Spinal cord (tissue), 10 donors: ENCODE measurements around the gene TMEM40. TPM values are rescaled to one million over a fixed set of nuclear protein-coding genes. Genes with fewer than 3 reads are reported as not detected.

Experiments
- DNase-seq, 6 donors: peaks; one replicate each; pipeline versions ENCODE4 v3.0.0 to v3.0.0-alpha.2; 2013 to 2015; ENCODE audit warnings: low spot score in 6 of 6, low read depth in 4 of 6
- H3K27ac ChIP-seq: one replicate; pipeline ENCODE4 v1.5.1; 2013; ENCODE audit warnings: low read depth, low read length, control low read depth
- H3K27me3 ChIP-seq: one replicate; pipeline ENCODE4 v1.6.1; 2013; ENCODE audit warnings: low read length; ENCODE audit not compliant: control insufficient read depth, insufficient read depth
- H3K36me3 ChIP-seq: one replicate; pipeline ENCODE4 v1.6.1; 2013; ENCODE audit warnings: low read length; ENCODE audit not compliant: control insufficient read depth, insufficient read depth
- H3K4me1 ChIP-seq: one replicate; pipeline ENCODE4 v1.6.1; 2013; ENCODE audit warnings: low read length; ENCODE audit not compliant: control insufficient read depth, insufficient read depth
- H3K4me3 ChIP-seq: one replicate; pipeline ENCODE4 v1.5.1; 2013; ENCODE audit warnings: low read depth, low read length, control low read depth
- H3K9me3 ChIP-seq: one replicate; pipeline ENCODE4 v1.6.1; 2013; ENCODE audit warnings: low read length; ENCODE audit not compliant: control insufficient read depth, insufficient read depth
- WGBS: methylation state at CpG from one replicate; pipeline ENCODE4 v1.1.5; 2013; ENCODE audit warnings: missing lambda C conversion rate; ENCODE audit not compliant: insufficient coverage; 5-methylcytosine and 5-hydroxymethylcytosine counted together
- long read RNA-seq, 4 donors: transcript quantifications; one replicate each; lab custom pipeline, GENCODE V29; 2026
- polyA plus RNA-seq, 2 donors: library from polyadenylated mRNA; unstranded; fragments of 120-200 nt; gene quantifications; one replicate each; pipeline ENCODE4 v1.2.1, GENCODE V29; 2013; ENCODE audit not compliant: insufficient read length in 2 of 2
- total RNA-seq, 2 donors: library from RNA; depleted of rRNA in 1 of 2; stranded (reverse); fragments of 120-200 nt in 1 of 2; fragments of >200 nt in 1 of 2; gene quantifications; one replicate each; pipeline versions ENCODE4 v1.2.3 to v1.2.4, GENCODE V29; 2013 to 2014
- donor health status: healthy.

The TMEM40 gene, protein sequence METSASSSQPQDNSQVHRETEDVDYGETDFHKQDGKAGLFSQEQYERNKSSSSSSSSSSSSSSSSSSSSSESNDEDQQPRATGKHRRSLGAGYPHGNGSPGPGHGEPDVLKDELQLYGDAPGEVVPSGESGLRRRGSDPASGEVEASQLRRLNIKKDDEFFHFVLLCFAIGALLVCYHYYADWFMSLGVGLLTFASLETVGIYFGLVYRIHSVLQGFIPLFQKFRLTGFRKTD
- under 1 TPM; 0.20 to 0.50 TPM for total RNA-seq
- under 1 TPM in 1 of 2 donors, not detected in 1; 0.44 TPM for polyA plus RNA-seq
- long read RNA-seq, donor 1, result 0 reads
- long read RNA-seq, donor 2, result 0 reads
- long read RNA-seq, donor 3, result 0 reads
- long read RNA-seq, donor 4, partial matches to known transcripts, result 0 of 1 reads
- long read RNA-seq, donor 4, other reads (novel, unspliced or antisense), result 0 of 1 reads

DNA sequence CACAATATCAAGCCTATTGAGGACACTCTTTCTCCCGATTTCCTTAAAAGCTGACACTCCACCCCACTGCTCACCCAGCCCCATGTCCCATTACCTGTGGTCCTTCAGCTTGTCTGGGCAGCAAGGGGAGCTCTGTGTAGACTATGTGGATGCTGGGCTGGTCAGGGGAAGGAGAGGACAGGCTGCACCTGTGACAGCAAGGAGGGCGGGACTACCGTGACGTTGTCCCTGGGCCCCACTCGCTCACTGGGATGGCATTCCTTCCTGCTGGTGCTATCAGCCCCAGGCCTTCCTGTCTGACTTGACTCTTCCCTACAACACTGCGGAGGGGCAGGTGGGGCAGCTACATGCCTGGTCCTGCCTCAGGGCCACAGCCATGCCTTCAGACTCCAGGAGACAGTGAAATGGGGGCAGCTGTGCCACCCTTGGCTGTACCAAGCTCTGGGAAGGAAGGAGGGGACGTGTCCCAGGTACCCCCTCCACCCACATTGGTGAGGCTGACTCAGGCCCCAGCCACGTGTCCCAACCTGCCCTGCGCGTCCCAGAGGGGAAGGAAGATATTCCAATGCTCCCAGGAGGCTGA is at the start of gene TMEM40:
Gene TMEM40 (minus strand): TSS at position 163 of the 583 bp plus-strand sequence. CDS start 9,427 bp downstream, outside the sequence.
- 83% methylated on average over 8 of the region's 10 CpGs for whole genome bisulfite sequencing
- no peak for DNase-seq
- peak within 1 kb of the TSS; percentile 58 for H3K27ac ChIP-seq

DNA sequence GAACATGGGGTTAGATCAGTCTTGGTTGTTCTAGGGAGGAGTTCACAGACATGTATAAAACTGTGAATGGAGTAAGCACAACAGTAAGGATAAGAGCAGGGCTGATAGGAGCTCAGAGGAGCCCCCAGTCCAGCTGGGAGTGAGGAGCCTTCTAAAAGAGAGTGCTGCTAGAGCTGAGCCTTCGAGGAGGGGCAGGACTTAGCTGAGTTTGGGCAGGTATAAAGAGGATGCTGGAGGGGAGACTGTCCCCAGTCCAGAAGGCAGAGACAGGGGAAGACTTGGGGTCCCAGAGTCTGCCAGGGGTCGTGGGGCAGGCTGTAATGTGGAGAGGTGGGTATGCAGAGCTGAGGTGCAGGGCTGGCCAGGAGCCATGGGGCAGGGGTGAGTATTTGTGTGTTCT is 49.5 kb upstream of the TMEM40 start:
- no peaks in the 10 kb centered on the region for H3K27me3 ChIP-seq
- peaks cover 49% of the 10 kb centered on the region for H3K36me3 ChIP-seq
- no peak overlapping the region for H3K4me3 ChIP-seq
- DNase-seq, result no peak
- peaks cover 16% of the 10 kb centered on the region for H3K4me1 ChIP-seq
- no peaks in the 10 kb centered on the region for H3K9me3 ChIP-seq
- WGBS, result 77% methylated on average over 2 of the region's 2 CpGs
- no peak overlapping the region for H3K27ac ChIP-seq

More for the DNA sequence above, at the start of gene TMEM40:
- H3K27me3 ChIP-seq, result no peaks in the 10 kb centered on the region
- H3K4me3 ChIP-seq, result no peak within 1 kb of the TSS
- H3K9me3 ChIP-seq, result no peaks in the 10 kb centered on the region
- H3K4me1 ChIP-seq, result no peaks in the 10 kb centered on the region
- no peaks in the 10 kb centered on the region for H3K36me3 ChIP-seq

DNA sequence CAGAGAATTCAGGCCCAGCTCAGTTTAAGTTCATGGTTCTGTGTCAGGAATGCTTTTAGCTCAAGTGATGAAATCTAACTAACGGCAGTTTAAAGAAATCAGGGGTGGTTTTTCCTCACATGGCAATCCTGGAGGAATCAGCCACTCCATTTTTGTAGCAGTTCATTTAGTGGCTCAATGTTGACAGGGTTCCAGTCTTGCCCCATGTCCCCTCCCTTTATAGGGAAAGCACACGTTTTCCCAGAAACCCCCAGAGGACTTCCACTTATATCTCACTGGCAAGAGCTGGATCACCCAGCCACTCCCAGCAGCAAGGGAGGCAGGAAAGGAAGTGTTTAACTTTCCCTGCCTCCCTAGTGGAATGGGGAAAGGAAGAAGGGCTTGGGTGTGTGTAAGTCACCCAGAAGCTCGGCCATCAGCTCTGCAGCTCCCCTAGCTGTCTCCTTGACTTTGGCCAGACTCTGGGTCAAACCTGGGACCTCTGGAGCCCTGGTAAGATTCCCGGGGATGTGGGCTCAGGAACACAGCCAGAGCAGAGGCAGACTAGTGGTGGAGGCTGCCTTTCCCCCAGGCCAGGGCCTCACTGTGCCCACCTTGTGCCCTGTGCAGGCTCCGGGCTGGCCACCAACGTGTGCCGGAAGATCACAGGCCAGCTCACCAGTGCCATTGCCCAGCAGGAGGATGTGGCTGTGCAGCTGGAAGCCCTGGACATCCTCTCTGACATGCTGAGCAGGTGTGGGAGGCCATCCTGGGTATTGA is 48.7 kb upstream of the TMEM40 start:
- no peak for DNase-seq
- no peaks in the 10 kb centered on the region for H3K9me3 ChIP-seq
- H3K27me3 ChIP-seq, result no peaks in the 10 kb centered on the region
- H3K27ac ChIP-seq, result no peak overlapping the region
- WGBS, result 92% methylated on average over 6 of the region's 7 CpGs
- no peak overlapping the region for H3K4me3 ChIP-seq
- peaks cover 45% of the 10 kb centered on the region for H3K36me3 ChIP-seq
- peaks cover 16% of the 10 kb centered on the region for H3K4me1 ChIP-seq

DNA sequence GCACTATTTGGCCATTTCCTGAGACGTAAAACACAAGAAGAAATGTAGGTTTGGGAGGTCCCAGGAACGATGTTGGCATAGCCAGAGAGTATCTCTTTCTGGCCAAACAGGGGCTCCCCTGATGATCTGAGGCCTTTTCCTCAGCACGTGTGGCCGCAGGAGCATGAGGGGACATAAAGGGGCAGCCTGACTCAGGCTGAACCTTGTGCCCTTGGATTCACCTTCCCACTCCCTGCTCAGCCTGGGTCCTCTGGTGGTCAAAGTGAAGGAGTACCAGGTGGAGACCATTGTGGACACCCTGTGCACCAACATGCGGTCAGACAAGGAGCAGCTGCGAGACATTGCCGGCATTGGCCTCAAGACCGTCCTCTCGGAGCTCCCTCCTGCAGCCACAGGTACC is 48.0 kb upstream of the TMEM40 start:
- H3K27me3 ChIP-seq, result no peaks in the 10 kb centered on the region
- no peak overlapping the region for H3K4me3 ChIP-seq
- DNase-seq, result no peak
- H3K36me3 ChIP-seq, result peaks cover 44% of the 10 kb centered on the region
- no peaks in the 10 kb centered on the region for H3K9me3 ChIP-seq
- H3K4me1 ChIP-seq, result peaks cover 16% of the 10 kb centered on the region
- 93% methylated on average over 4 of the region's 9 CpGs for WGBS
- H3K27ac ChIP-seq, result no peak overlapping the region

DNA sequence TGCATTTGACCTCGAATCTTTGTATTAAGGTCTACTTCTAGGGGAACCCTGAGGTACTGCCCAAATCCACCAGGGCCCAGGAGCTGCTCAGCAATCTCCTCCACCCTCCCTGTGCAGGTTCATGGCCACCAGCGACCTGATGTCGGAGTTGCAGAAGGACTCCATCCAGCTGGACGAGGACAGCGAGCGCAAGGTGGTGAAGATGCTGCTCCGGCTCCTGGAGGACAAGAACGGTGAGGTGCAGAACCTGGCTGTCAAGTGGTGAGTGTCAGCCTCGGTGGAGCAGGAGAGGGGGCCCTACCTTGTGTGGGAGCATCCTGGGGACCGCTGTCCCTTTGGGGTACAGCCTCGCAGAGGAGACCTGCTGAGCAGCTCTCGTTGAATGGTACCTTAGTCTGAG is 44.3 kb upstream of the TMEM40 start:
- H3K4me1 ChIP-seq, result no peaks in the 10 kb centered on the region
- WGBS, result 98% methylated on average over 12 of the region's 12 CpGs
- peaks cover 37% of the 10 kb centered on the region for H3K36me3 ChIP-seq
- DNase-seq, result no peak
- H3K9me3 ChIP-seq, result no peaks in the 10 kb centered on the region
- no peak overlapping the region for H3K27ac ChIP-seq
- H3K4me3 ChIP-seq, result no peak overlapping the region
- H3K27me3 ChIP-seq, result no peaks in the 10 kb centered on the region

DNA sequence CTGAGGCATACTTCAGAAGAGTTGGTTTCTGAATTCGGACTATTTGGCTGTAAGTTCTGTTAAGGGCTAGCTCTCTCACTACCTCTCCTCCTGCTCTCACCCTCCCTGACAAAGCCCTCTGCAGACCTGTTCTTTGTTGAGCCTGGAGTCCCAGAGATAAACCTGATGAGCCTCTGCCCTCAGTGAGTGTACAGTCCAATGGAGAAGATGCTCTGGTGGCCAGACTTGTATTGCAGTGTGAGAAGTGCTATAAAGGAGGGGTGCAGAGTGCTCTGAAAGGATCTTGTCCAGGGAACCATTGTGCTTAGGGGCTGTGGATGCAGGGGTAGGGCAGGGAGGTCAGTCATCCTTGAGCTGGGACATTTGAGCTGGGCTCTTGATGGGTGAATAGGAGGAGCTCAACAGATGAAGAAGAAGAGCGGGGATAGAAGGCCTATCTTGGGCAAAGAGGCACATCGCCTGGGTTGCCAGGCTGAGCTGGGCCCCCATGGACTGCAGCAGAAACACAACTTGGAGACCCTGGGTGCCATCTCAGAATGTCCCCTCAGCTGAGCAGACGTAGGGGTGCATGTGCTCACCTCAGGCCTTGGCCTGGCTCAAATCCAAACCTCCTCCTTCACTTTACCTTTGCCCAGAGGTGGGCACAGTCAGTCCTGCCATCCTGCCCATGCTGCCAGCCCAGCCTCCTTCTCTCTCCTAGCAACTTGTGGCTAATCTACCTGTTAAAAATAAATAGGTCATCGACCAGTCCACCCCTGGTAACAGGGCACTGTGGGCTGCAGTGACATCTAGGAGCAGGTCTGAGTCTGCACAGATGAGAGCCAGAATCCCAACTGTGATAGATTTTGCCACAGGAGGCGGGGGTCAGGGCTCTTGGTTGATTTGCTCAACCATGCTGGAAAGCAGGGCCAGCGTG is 40.7 kb upstream of the TMEM40 start:
- Histone ChIP-seq H3K4me1 (peaks cover 19% of the 10 kb centered on the region), H3K4me3 (no peak overlapping the region), H3K36me3 (peaks cover 16% of the 10 kb centered on the region), H3K27ac (no peak overlapping the region), H3K27me3 (no peaks in the 10 kb centered on the region), H3K9me3 (no peaks in the 10 kb centered on the region)
- no peak for DNase-seq
- 82% methylated on average over 5 of the region's 7 CpGs for WGBS

DNA sequence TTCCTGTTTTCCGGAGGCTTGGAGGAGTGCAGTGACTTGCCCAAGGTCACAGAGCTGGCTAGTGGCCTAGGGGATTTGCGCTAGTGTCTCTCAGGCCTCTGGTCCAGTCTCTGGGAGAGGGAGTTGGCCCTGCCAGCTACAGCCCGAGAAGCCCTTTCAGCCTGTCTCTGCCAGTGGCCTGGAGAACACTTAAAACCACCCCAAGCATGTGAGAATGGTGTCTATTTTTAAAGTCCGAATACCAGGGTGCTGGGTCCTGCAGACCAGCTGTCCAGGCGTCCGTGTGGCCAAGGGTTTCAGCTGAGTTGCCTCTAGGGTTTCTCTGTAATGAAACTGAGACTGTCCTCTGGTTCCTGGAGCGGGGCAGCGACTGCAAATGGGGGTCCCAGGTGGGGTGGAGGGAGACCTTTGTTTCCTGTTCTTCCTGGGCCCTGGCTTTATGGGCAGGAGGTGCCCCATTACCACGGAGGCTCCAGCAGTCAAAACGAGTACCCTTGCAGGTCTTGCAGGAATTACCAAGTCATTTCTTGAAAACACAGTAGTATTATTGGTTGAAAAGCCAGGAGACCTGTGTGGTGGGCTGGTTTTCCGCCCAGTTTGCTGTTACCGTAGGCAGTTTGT is 39.6 kb upstream of the TMEM40 start:
- Histone ChIP-seq H3K27ac (no peak overlapping the region), H3K36me3 (peaks cover 10% of the 10 kb centered on the region), H3K9me3 (no peaks in the 10 kb centered on the region), H3K4me1 (peaks cover 19% of the 10 kb centered on the region), H3K4me3 (no peak overlapping the region), H3K27me3 (no peaks in the 10 kb centered on the region)
- 78% methylated on average over 8 of the region's 12 CpGs for WGBS
- no peak for DNase-seq

DNA sequence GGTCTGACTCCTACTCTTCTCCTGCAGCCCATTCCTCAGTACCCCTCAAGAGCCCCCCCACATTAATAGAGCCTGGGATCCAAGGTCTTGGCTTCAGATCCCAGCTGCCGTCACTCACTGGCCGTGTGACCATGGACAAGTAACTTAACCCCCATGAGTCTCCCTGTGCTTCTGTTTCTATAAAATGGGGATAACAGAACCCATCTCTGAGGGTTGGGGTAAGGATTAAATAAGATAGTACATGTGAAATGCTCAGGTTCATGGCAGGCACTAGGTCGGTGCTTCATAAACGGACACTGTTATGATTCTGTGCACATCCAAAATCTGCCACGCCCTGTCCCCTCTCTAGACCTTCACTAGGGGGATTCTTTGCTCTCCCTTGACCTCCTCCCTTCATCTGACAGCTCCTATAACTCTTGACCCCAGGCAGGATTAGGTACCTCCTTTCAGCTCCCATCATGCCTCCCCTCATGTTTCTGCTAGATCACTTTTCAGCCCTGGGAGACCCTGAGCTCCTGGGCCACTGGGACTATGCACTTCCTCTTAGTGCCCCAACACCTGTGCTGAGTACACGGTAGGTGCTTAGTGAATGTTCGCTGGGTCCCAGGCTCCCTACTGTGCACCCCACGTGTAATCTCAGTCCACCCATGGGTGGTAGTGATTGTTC is 39.0 kb upstream of the TMEM40 start:
- no peak overlapping the region for H3K27ac ChIP-seq
- no peak for DNase-seq
- no peak overlapping the region for H3K4me3 ChIP-seq
- H3K4me1 ChIP-seq, result peaks cover 19% of the 10 kb centered on the region
- 84% methylated on average over 6 of the region's 8 CpGs for WGBS
- H3K27me3 ChIP-seq, result no peaks in the 10 kb centered on the region
- H3K36me3 ChIP-seq, result peaks cover 4% of the 10 kb centered on the region
- no peaks in the 10 kb centered on the region for H3K9me3 ChIP-seq
